Suprapubic skin (tissue), 4 donors: ENCODE measurements around the gene TIMM17B. TPM values are rescaled to one million over a fixed set of nuclear protein-coding genes. Genes with fewer than 3 reads are reported as not detected.

Source experiments
- DNase-seq, 2 donors: peaks; one replicate each; pipeline ENCODE4 v3.0.0-alpha.2; 2019; ENCODE audit warnings: low spot score in 2 of 2
- H3K27ac ChIP-seq: fragments of 200-600 bp; sonication (generic); one replicate; pipeline ENCODE4 v1.5.1; 2019
- H3K27me3 ChIP-seq: fragments of 200-600 bp; sonication (generic); one replicate; pipeline ENCODE4 v1.5.1; 2019
- H3K36me3 ChIP-seq: fragments of 200-600 bp; sonication (generic); one replicate; pipeline ENCODE4 v1.5.1; 2019
- H3K4me1 ChIP-seq: fragments of 200-600 bp; sonication (generic); one replicate; pipeline ENCODE4 v1.5.1; 2019
- H3K4me3 ChIP-seq: fragments of 200-600 bp; sonication (generic); one replicate; pipeline ENCODE4 v1.5.1; 2019; ENCODE audit warnings: mild to moderate bottlenecking
- H3K9me3 ChIP-seq: fragments of 200-600 bp; sonication (generic); one replicate; pipeline ENCODE4 v1.5.1; 2019
- CTCF ChIP-seq, 2 donors: fragments of 200-600 bp in 1 of 2; fragments of 450-650 bp in 1 of 2; sonication (generic) in 1 of 2; IDR thresholded peaks; one replicate each; pipeline ENCODE4 v1.5.1; 2016 to 2019; ENCODE audit warnings: antibody characterized with exemption in 2 of 2, mild to moderate bottlenecking in 1 of 2, moderate library complexity in 1 of 2
- EP300 ChIP-seq: sonication (generic); formaldehyde crosslinking; IDR thresholded peaks from one replicate; pipeline ENCODE4 v1.6.1; 2017; ENCODE audit warnings: antibody characterized with exemption
- POLR2A ChIP-seq, 2 donors: fragments of 450-650 bp; IDR thresholded peaks; one replicate each; pipeline ENCODE4 v1.6.1; 2017; ENCODE audit warnings: antibody characterized with exemption in 2 of 2, mild to moderate bottlenecking in 2 of 2, moderate library complexity in 2 of 2
- POLR2AphosphoS5 ChIP-seq, 3 donors: sonication (generic); formaldehyde crosslinking; IDR thresholded peaks; one replicate each; pipeline ENCODE4 v1.6.1; 2017; ENCODE audit warnings: antibody characterized with exemption in 3 of 3
- WGBS: methylation state at CpG from one replicate; pipeline ENCODE4 v1.1.5; 2018; 5-methylcytosine and 5-hydroxymethylcytosine counted together
- total RNA-seq, 4 donors: library from RNA; depleted of rRNA; stranded (reverse); fragments of >200 nt; gene quantifications; one replicate each; pipeline ENCODE4 v1.1.0, GENCODE V29; 2016

The TIMM17B gene
- total RNA-seq, 4 donors from 2014 or later = 40.8 to 60.5 (median 43.4) TPM

- Histone ChIP-seq H3K36me3 (peaks cover 27% of the 10 kb centered on the region), H3K27ac (no peak overlapping the region), H3K4me1 (peaks cover 8% of the 10 kb centered on the region), H3K9me3 (no peaks in the 10 kb centered on the region), H3K27me3 (no peaks in the 10 kb centered on the region), H3K4me3 (no peak overlapping the region)
- DNase-seq = no peak
- no peak for TF ChIP-seq POLR2AphosphoS5 (IDR thresholded peaks at IDR 0.05)
- TF ChIP-seq CTCF (IDR thresholded peaks at IDR 0.05) = no peak
- no peak for TF ChIP-seq POLR2A (IDR thresholded peaks at IDR 0.05)
- no peak for TF ChIP-seq EP300
- 88% methylated on average over 5 of the region's 5 CpGs for WGBS
Observed at GRCh38 chrX:48924270-48924669, 26.7 kb upstream of the TIMM17B start.

DNA sequence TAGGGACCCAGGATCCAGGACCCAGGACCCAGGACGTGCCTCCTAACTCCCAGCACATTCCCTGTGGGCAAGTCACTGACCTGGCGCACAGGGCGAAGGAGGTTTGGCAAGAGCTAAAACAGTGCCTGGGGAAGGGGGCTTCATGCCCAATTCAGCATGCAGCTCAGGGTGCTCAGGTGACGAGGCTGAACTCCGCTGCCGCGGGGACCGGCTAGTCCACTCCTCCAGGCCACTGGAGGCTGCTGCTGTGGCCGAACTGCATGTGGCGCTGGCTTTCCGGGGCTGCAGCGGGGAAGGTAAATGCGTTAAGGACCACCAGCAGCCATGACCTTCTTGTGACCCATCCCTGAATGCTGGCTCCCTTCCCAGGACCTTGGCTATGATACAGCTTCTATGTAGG lies 26.2 kb upstream of the TIMM17B start:
- no peak for DNase-seq
- no peak overlapping the region for H3K4me3 ChIP-seq
- TF ChIP-seq POLR2AphosphoS5 (IDR thresholded peaks at IDR 0.05) (no peak), CTCF (IDR thresholded peaks at IDR 0.05) (no peak), POLR2A (IDR thresholded peaks at IDR 0.05) (no peak), EP300 (no peak)
- no peaks in the 10 kb centered on the region for H3K27me3 ChIP-seq
- 95% methylated on average over 4 of the region's 13 CpGs for WGBS
- H3K9me3 ChIP-seq = no peaks in the 10 kb centered on the region
- no peak overlapping the region for H3K27ac ChIP-seq
- H3K36me3 ChIP-seq = peaks cover 26% of the 10 kb centered on the region
- peaks cover 9% of the 10 kb centered on the region for H3K4me1 ChIP-seq

DNA sequence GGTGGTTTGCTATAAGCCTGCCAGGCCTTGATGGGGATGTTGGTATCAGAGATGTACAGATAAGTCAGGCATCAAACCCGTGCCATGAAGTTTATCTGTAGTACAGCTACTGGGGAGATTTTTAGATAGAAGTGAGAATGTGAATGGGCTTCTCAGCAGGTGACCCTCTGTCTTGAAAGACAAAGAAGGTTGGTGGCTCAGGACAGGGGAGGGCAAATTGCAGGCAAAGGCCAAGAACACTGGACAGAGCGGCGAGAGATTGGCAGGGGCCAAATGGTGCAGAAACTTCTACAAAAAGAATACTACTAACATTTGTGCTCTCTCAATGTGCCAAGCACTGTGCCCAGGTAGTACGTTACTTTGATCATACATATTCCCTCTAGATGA lies 23.1 kb upstream of the TIMM17B start:
- no peak overlapping the region for H3K27ac ChIP-seq
- no peaks in the 10 kb centered on the region for H3K9me3 ChIP-seq
- no peak for TF ChIP-seq POLR2AphosphoS5 (IDR thresholded peaks at IDR 0.05)
- TF ChIP-seq EP300 = no peak
- TF ChIP-seq POLR2A (IDR thresholded peaks at IDR 0.05) = no peak
- TF ChIP-seq CTCF (IDR thresholded peaks at IDR 0.05) = no peak
- no peaks in the 10 kb centered on the region for H3K27me3 ChIP-seq
- peaks cover 28% of the 10 kb centered on the region for H3K4me1 ChIP-seq
- DNase-seq = no peak
- no peak overlapping the region for H3K4me3 ChIP-seq
- 73% methylated on average over 4 of the region's 4 CpGs for WGBS
- peaks cover 26% of the 10 kb centered on the region for H3K36me3 ChIP-seq

- WGBS = 34% methylated on average over 7 of the region's 8 CpGs
- Histone ChIP-seq H3K27me3 (no peaks in the 10 kb centered on the region), H3K27ac (peak overlapping the region; percentile 81), H3K4me3 (peak overlapping the region; percentile 66), H3K36me3 (peaks cover 24% of the 10 kb centered on the region), H3K4me1 (peaks cover 28% of the 10 kb centered on the region), H3K9me3 (no peaks in the 10 kb centered on the region)
- DNase-seq = no peak
- no peak for TF ChIP-seq POLR2AphosphoS5 (IDR thresholded peaks at IDR 0.05)
- TF ChIP-seq EP300 = no peak
- TF ChIP-seq CTCF (IDR thresholded peaks at IDR 0.05) = no peak
- TF ChIP-seq POLR2A (IDR thresholded peaks at IDR 0.05) = no peak
Observed at GRCh38 chrX:48919947-48920717, 22.6 kb upstream of the TIMM17B start.

GRCh38 chrX:48919360-48919841 lies 21.8 kb upstream of the TIMM17B start:
- 38% methylated on average over 7 of the region's 15 CpGs for WGBS
- Histone ChIP-seq H3K4me3 (peak overlapping the region; percentile 66), H3K27me3 (no peaks in the 10 kb centered on the region), H3K9me3 (no peaks in the 10 kb centered on the region), H3K36me3 (peaks cover 22% of the 10 kb centered on the region), H3K4me1 (peaks cover 28% of the 10 kb centered on the region), H3K27ac (peak overlapping the region; percentile 81)
- DNase-seq = no peak
- no peak for TF ChIP-seq POLR2A (IDR thresholded peaks at IDR 0.05)
- TF ChIP-seq EP300 = no peak
- no peak for TF ChIP-seq POLR2AphosphoS5 (IDR thresholded peaks at IDR 0.05)
- no peak for TF ChIP-seq CTCF (IDR thresholded peaks at IDR 0.05)
